Activated CD4-positive, alpha-beta memory T cell treated with anti-CD3 and anti-CD28 coated beads, Interleukin-2, amount 10 ng/mL, durations not matched to agents 7 days and 5 days (primary cell): ENCODE measurements around the gene SLC9A5. TPM values are rescaled to one million over a fixed set of nuclear protein-coding genes. Genes with fewer than 3 reads are reported as not detected.
A peak's percentile ranks its signal among the peaks of the same experiment; 100 is the strongest.

Experiments used
- CTCF ChIA-PET: fragments of 350-600 bp; sonication (Branson Sonifier 250); formaldehyde crosslinking; loops from one replicate; lab custom pipeline; 2021; ENCODE audit warnings: antibody characterized with exemption, inconsistent platforms; lab: Charles Lee
- POLR2A ChIA-PET: fragments of 350-600 bp; sonication (Branson Sonifier 250); formaldehyde crosslinking; loops from one replicate; lab custom pipeline; 2021; ENCODE audit warnings: antibody characterized with exemption; lab: Charles Lee
- DNase-seq: peaks from one replicate; pipeline ENCODE4 v3.0.0-alpha.2; 2020
- H3K27ac Mint-ChIP-seq: one replicate; pipeline ENCODE4 v1.8.0; 2021; ENCODE audit warnings: mild to moderate bottlenecking, mixed read lengths
- H3K27me3 Mint-ChIP-seq: one replicate; pipeline ENCODE4 v1.8.0; 2021; ENCODE audit warnings: mixed read lengths
- H3K36me3 Mint-ChIP-seq: one replicate; pipeline ENCODE4 v1.8.0; 2021; ENCODE audit warnings: low read depth, mixed read lengths
- H3K4me1 Mint-ChIP-seq: one replicate; pipeline ENCODE4 v1.8.0; 2021; ENCODE audit warnings: mixed read lengths
- H3K4me3 Mint-ChIP-seq: one replicate; pipeline ENCODE4 v1.8.0; 2021; ENCODE audit warnings: mild to moderate bottlenecking, mixed read lengths
- H3K9me3 Mint-ChIP-seq: one replicate; pipeline ENCODE4 v1.8.0; 2021; ENCODE audit warnings: mixed read lengths
- total RNA-seq, 2 experiments: library from RNA; stranded (reverse); gene quantifications; one replicate each; pipeline ENCODE4 v1.2.3, GENCODE V29; 2021

The SLC9A5 gene
- total RNA-seq, 2 experiments from 2014 or later: 2.2 to 2.8 TPM

GRCh38 chr16:67226295-67226803 is 22.4 kb upstream of the SLC9A5 start:
- ChIA-PET CTCF (interaction anchor here (0.8 to 6.2 kb wide), 17 partner anchors 10 to 272 kb away, joined by 3 to 58 read pairs (median 5); partner anchors contain the start of genes FBXL8, FHOD1, PLEKHG4 and TRADD), POLR2A (interaction anchor here (0.7 to 4.8 kb wide), 15 partner anchors 11 to 255 kb away, joined by 3 to 187 read pairs (median 4); partner anchors contain the start of genes ATP6V0D1, E2F4, FHOD1 and MATCAP1)
- Mint-ChIP-seq H3K27ac (peak overlapping the region; percentile 97), H3K36me3 (peaks cover 39% of the 10 kb centered on the region), H3K4me1 (peaks cover 61% of the 10 kb centered on the region), H3K9me3 (no peaks in the 10 kb centered on the region), H3K4me3 (peak overlapping the region; percentile 100), H3K27me3 (no peaks in the 10 kb centered on the region)
- no peak for DNase-seq

GRCh38 chr16:67226804-67227566 is 21.8 kb upstream of the SLC9A5 start, which contains the start of gene TMEM208:
TSS of gene TMEM208 (plus strand) at chr16:67227130. CDS start at chr16:67227219, 89 bp downstream.
- ChIA-PET POLR2A (interaction anchor here (0.7 to 4.8 kb wide), 16 partner anchors 11 to 254 kb away, joined by 3 to 187 read pairs (median 4); partner anchors contain the start of genes ATP6V0D1, E2F4, FHOD1 and MATCAP1), CTCF (interaction anchor here (0.7 to 6.2 kb wide), 21 partner anchors 9 to 273 kb away, joined by 3 to 58 read pairs (median 4); partner anchors contain the start of genes FBXL8, FHOD1, PLEKHG4 and TRADD)
- H3K36me3 Mint-ChIP-seq: peaks cover 45% of the 10 kb centered on the region
- H3K27me3 Mint-ChIP-seq: no peaks in the 10 kb centered on the region
- DNase-seq: peak; percentile 99
- H3K9me3 Mint-ChIP-seq: no peaks in the 10 kb centered on the region
- peak within 1 kb of the TSS; percentile 97 for H3K27ac Mint-ChIP-seq
- peak within 1 kb of the TSS; percentile 100 for H3K4me3 Mint-ChIP-seq
- peaks cover 61% of the 10 kb centered on the region for H3K4me1 Mint-ChIP-seq

- H3K4me1 Mint-ChIP-seq: peaks cover 61% of the 10 kb centered on the region
- H3K36me3 Mint-ChIP-seq: peaks cover 48% of the 10 kb centered on the region
- ChIA-PET POLR2A (interaction anchor here (1.0 to 4.8 kb wide), 13 partner anchors 12 to 254 kb away, joined by 3 to 187 read pairs (median 5); partner anchors contain the start of genes ATP6V0D1, E2F4, FHOD1 and MATCAP1), CTCF (interaction anchor here (0.7 to 6.2 kb wide), 13 partner anchors 8 to 214 kb away, joined by 3 to 58 read pairs (median 5); partner anchors contain the start of genes FBXL8, FHOD1, PLEKHG4 and TRADD)
- no peak for DNase-seq
- H3K27me3 Mint-ChIP-seq: no peaks in the 10 kb centered on the region
- peak overlapping the region; percentile 97 for H3K27ac Mint-ChIP-seq
- H3K9me3 Mint-ChIP-seq: no peaks in the 10 kb centered on the region
- H3K4me3 Mint-ChIP-seq: peak overlapping the region; percentile 100
Measured at GRCh38 chr16:67227567-67227921, 21.2 kb upstream of the SLC9A5 start.

GRCh38 chr16:67228034-67228785 is 20.6 kb upstream of the SLC9A5 start:
- no peak for DNase-seq
- Mint-ChIP-seq H3K36me3 (peaks cover 52% of the 10 kb centered on the region), H3K4me3 (peak overlapping the region; percentile 100), H3K4me1 (peaks cover 57% of the 10 kb centered on the region), H3K27ac (peak overlapping the region; percentile 97), H3K9me3 (no peaks in the 10 kb centered on the region), H3K27me3 (no peaks in the 10 kb centered on the region)
- ChIA-PET POLR2A (interaction anchor here (1.0 to 4.8 kb wide), 4 partner anchors 13 to 69 kb away, joined by 4 to 187 read pairs (median 14); partner anchors contain the start of genes FHOD1 and SLC9A5), CTCF (interaction anchor here (0.7 to 6.2 kb wide), 10 partner anchors 8 to 200 kb away, joined by 3 to 58 read pairs (median 8); partner anchors contain the start of genes FBXL8, FHOD1, PLEKHG4 and TRADD)

- POLR2A ChIA-PET: interaction anchor here (4.8 kb wide), 1 partner anchor 13 kb away, joined by 187 read pairs; the partner anchor contains the start of genes FHOD1 and SLC9A5
- H3K36me3 Mint-ChIP-seq: peaks cover 57% of the 10 kb centered on the region
- CTCF ChIA-PET: interaction anchor here (6.2 kb wide), 1 partner anchor 17 kb away, joined by 58 read pairs; the partner anchor contains the start of gene FHOD1
- H3K4me1 Mint-ChIP-seq: peaks cover 51% of the 10 kb centered on the region
- DNase-seq: no peak
- H3K27me3 Mint-ChIP-seq: no peaks in the 10 kb centered on the region
- H3K27ac Mint-ChIP-seq: no peak overlapping the region
- peak overlapping the region; percentile 47 for H3K4me3 Mint-ChIP-seq
- H3K9me3 Mint-ChIP-seq: no peaks in the 10 kb centered on the region
Measured at GRCh38 chr16:67228905-67229304, 19.9 kb upstream of the SLC9A5 start.

- Mint-ChIP-seq H3K4me3 (no peak overlapping the region), H3K9me3 (no peaks in the 10 kb centered on the region), H3K4me1 (peaks cover 38% of the 10 kb centered on the region), H3K27me3 (no peaks in the 10 kb centered on the region), H3K27ac (no peak overlapping the region), H3K36me3 (peaks cover 65% of the 10 kb centered on the region)
- ChIA-PET CTCF (no interaction called here), POLR2A (interaction anchor here (11.1 kb wide), 1 partner anchor 16 kb away, joined by 97 read pairs; the partner anchor contains the start of genes FHOD1 and SLC9A5)
- no peak for DNase-seq
Measured at GRCh38 chr16:67229906-67230808, 18.6 kb upstream of the SLC9A5 start.

- ChIA-PET CTCF (no interaction called here), POLR2A (interaction anchor here (0.5 to 11.1 kb wide), 2 partner anchors 15 to 36 kb away, joined by 3 to 97 read pairs; partner anchors contain the start of genes FHOD1 and SLC9A5)
- H3K4me3 Mint-ChIP-seq: no peak overlapping the region
- no peaks in the 10 kb centered on the region for H3K27me3 Mint-ChIP-seq
- peaks cover 35% of the 10 kb centered on the region for H3K4me1 Mint-ChIP-seq
- no peaks in the 10 kb centered on the region for H3K9me3 Mint-ChIP-seq
- H3K27ac Mint-ChIP-seq: no peak overlapping the region
- DNase-seq: no peak
- peaks cover 71% of the 10 kb centered on the region for H3K36me3 Mint-ChIP-seq
Measured at GRCh38 chr16:67230809-67231660, 17.7 kb upstream of the SLC9A5 start.

GRCh38 chr16:67233596-67233995 is 15.2 kb upstream of the SLC9A5 start:
- CTCF ChIA-PET: no interaction called here
- H3K27ac Mint-ChIP-seq: no peak overlapping the region
- no peaks in the 10 kb centered on the region for H3K27me3 Mint-ChIP-seq
- DNase-seq: no peak
- no peak overlapping the region for H3K4me3 Mint-ChIP-seq
- H3K9me3 Mint-ChIP-seq: no peaks in the 10 kb centered on the region
- H3K4me1 Mint-ChIP-seq: peaks cover 35% of the 10 kb centered on the region
- POLR2A ChIA-PET: interaction anchor here (0.8 to 11.1 kb wide), 2 partner anchors 13 to 25 kb away, joined by 4 to 97 read pairs; partner anchors contain the start of genes FHOD1 and SLC9A5
- peaks cover 83% of the 10 kb centered on the region for H3K36me3 Mint-ChIP-seq

GRCh38 chr16:67234180-67234597 is 14.6 kb upstream of the SLC9A5 start:
- peaks cover 33% of the 10 kb centered on the region for H3K4me1 Mint-ChIP-seq
- no peak for DNase-seq
- ChIA-PET POLR2A (interaction anchor here (11.1 to 15.4 kb wide), 2 partner anchors 7 to 12 kb away, joined by 97 to 187 read pairs; partner anchors contain the start of genes FHOD1, SLC9A5 and TMEM208), CTCF (no interaction called here)
- no peaks in the 10 kb centered on the region for H3K9me3 Mint-ChIP-seq
- H3K27ac Mint-ChIP-seq: peak overlapping the region; percentile 26
- H3K27me3 Mint-ChIP-seq: no peaks in the 10 kb centered on the region
- H3K4me3 Mint-ChIP-seq: no peak overlapping the region
- peaks cover 82% of the 10 kb centered on the region for H3K36me3 Mint-ChIP-seq

- no peaks in the 10 kb centered on the region for H3K27me3 Mint-ChIP-seq
- CTCF ChIA-PET: interaction anchor here (0.7 to 2.4 kb wide), 4 partner anchors 8 to 261 kb away, joined by 3 to 12 read pairs (median 6); partner anchors contain the start of genes FHOD1 and TMEM208
- H3K27ac Mint-ChIP-seq: peak overlapping the region; percentile 97
- H3K36me3 Mint-ChIP-seq: peaks cover 66% of the 10 kb centered on the region
- H3K4me3 Mint-ChIP-seq: peak overlapping the region; percentile 75
- H3K4me1 Mint-ChIP-seq: peaks cover 38% of the 10 kb centered on the region
- peak; percentile 82 for DNase-seq
- POLR2A ChIA-PET: interaction anchor here (0.5 to 15.4 kb wide), 8 partner anchors 9 to 768 kb away, joined by 3 to 187 read pairs (median 4); partner anchors contain the start of genes ATP6V0D1, E2F4, FBXL8 and FHOD1
- H3K9me3 Mint-ChIP-seq: no peaks in the 10 kb centered on the region
Measured at GRCh38 chr16:67235816-67236562, 12.8 kb upstream of the SLC9A5 start.
